GM23248 (cell line): ENCODE measurements around the gene AHRR.

Experiments
- EZH2 ChIP-seq: fragments of 200-600 bp; sonication (generic); IDR thresholded peaks from 2 replicates; pipeline ENCODE4 v1.6.1; 2018; ENCODE audit warnings: antibody characterized with exemption, mild to moderate bottlenecking; ENCODE audit not compliant: insufficient read depth, poor library complexity, severe bottlenecking
- EZH2phosphoT487 ChIP-seq: fragments of 200-600 bp; sonication (generic); IDR thresholded peaks from 2 replicates; pipeline ENCODE4 v1.6.1; 2018; ENCODE audit warnings: antibody characterized with exemption, moderate library complexity, mild to moderate bottlenecking, low read depth; ENCODE audit not compliant: insufficient read depth

DNA sequence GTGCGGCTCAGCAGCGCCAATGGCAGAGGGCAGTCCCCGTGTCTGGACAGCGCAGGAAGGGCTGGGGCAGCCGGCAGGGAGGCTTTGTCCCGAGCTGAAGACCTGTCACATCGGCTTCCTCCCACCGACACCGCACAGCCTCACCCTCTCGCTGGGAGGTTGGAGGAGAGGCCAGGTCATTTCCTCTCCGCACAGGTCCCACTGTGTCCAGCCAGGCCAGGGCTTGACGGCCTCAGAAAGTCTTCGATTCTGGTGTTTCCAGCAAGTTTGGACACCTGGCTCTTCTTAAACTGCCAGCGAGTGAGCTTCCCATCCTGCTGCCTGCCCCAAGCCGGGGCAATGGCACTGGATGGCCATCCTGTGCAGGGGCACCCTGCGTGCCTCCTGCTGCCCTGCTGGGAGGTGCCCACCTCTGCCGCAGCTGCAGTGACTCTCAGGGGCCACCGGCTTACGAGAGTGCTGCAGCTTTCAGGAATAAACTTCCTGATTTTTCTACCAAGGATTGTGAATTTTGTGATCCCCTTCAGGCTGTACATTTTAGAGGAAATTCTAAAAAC lies 33.9 kb downstream of the AHRR start:
- no peak for TF ChIP-seq EZH2
- no peak for TF ChIP-seq EZH2phosphoT487
